Measurements from ENCODE around the gene ADGRG6.

GRCh38 chr6:142441716-142442115 is 139.9 kb downstream of the ADGRG6 start:
- TF ChIP-seq EZH2 (IDR thresholded peaks at IDR 0.05; ENCODE audit: insufficient read depth, poor library complexity, severe bottlenecking) (no peak), EZH2phosphoT487 (IDR thresholded peaks at IDR 0.05; ENCODE audit: insufficient read depth, low read depth) (no peak)
